OCI-LY1 (cell line): Measurements from ENCODE around the gene TSHZ3.

Experiments used
- H2AFZ ChIP-seq: fragments of 200-600 bp; sonication (generic), shearing (Covaris generic); 2 replicates; pipeline ENCODE4 v1.6.0; 2014; ENCODE audit warnings: antibody characterized with exemption, mild to moderate bottlenecking, low read length
- H3F3A ChIP-seq: fragments of 200-600 bp; sonication (generic), shearing (Covaris generic); 2 replicates; pipeline ENCODE4 v1.6.0; 2014; ENCODE audit warnings: mild to moderate bottlenecking, antibody characterized with exemption, low read length, moderate library complexity; ENCODE audit not compliant: insufficient read depth
- H3K27ac ChIP-seq: fragments of 200-600 bp; sonication (generic); 2 replicates; pipeline ENCODE4 v1.5.1; 2014; ENCODE audit warnings: low read length, mixed run types, mild to moderate bottlenecking, low read depth; ENCODE audit not compliant: poor library complexity, severe bottlenecking
- H3K27me3 ChIP-seq: fragments of 200-600 bp; sonication (generic); 2 replicates; pipeline ENCODE4 v1.6.0; 2014; ENCODE audit warnings: antibody characterized with exemption, mild to moderate bottlenecking, low read length, moderate library complexity; ENCODE audit not compliant: insufficient read depth
- H3K36me3 ChIP-seq: fragments of 200-600 bp; sonication (generic); 2 replicates; pipeline ENCODE4 v1.6.1; 2014; ENCODE audit warnings: mild to moderate bottlenecking, antibody characterized with exemption, low read length, moderate library complexity, mixed read lengths; ENCODE audit not compliant: insufficient read depth
- H3K4me1 ChIP-seq: fragments of 200-600 bp; sonication (generic); 2 replicates; pipeline ENCODE4 v1.5.1; 2014; ENCODE audit warnings: mild to moderate bottlenecking, low read length, moderate library complexity; ENCODE audit not compliant: insufficient read depth, severe bottlenecking
- H3K4me2 ChIP-seq: fragments of 200-600 bp; sonication (generic), shearing (Covaris generic); 2 replicates; pipeline ENCODE4 v1.6.1; 2014; ENCODE audit warnings: low read length
- H3K4me3 ChIP-seq: fragments of 200-600 bp; sonication (generic); 2 replicates; pipeline ENCODE4 v1.5.1; 2014; ENCODE audit warnings: low read length, low read depth, mild to moderate bottlenecking, mixed read lengths; ENCODE audit not compliant: poor library complexity, severe bottlenecking
- H3K79me2 ChIP-seq: fragments of 200-600 bp; shearing (Covaris generic); 2 replicates; pipeline ENCODE4 v1.6.1; 2016; ENCODE audit warnings: mixed run types, low read length, mixed read lengths; ENCODE audit not compliant: insufficient read depth
- H3K9ac ChIP-seq: fragments of 200-600 bp; sonication (generic), shearing (Covaris generic); 2 replicates; pipeline ENCODE4 v1.6.1; 2014; ENCODE audit warnings: mild to moderate bottlenecking, low read length, mixed read lengths
- H3K9me2 ChIP-seq: fragments of 200-600 bp; sonication (generic), shearing (Covaris generic); 2 replicates; pipeline ENCODE4 v1.6.1; 2014; ENCODE audit warnings: low read depth, mild to moderate bottlenecking, low read length, mixed read lengths
- H3K9me3 ChIP-seq: fragments of 200-600 bp; shearing (Covaris generic); 2 replicates; pipeline ENCODE4 v1.6.1; 2014; ENCODE audit warnings: low read length, mixed read lengths
- H4K20me1 ChIP-seq: fragments of 200-600 bp; sonication (generic), shearing (Covaris generic); 2 replicates; pipeline ENCODE4 v1.6.0; 2016; ENCODE audit warnings: mild to moderate bottlenecking, low read length; ENCODE audit not compliant: insufficient read depth
- CTCF ChIP-seq: fragments of 200-600 bp; sonication (generic), shearing (Covaris generic); IDR thresholded peaks from 2 replicates; pipeline ENCODE4 v1.5.1; 2017; ENCODE audit warnings: mild to moderate bottlenecking, antibody characterized with exemption, low read length, moderate library complexity, mixed read lengths
- EZH2 ChIP-seq: fragments of 200-600 bp; sonication (generic), shearing (Covaris generic); IDR thresholded peaks from 2 replicates; pipeline ENCODE4 v1.8.0; 2017; ENCODE audit warnings: borderline replicate concordance, mixed run types, mild to moderate bottlenecking, antibody characterized with exemption, low read length, moderate library complexity, mixed read lengths

TSHZ3 gene

DNA sequence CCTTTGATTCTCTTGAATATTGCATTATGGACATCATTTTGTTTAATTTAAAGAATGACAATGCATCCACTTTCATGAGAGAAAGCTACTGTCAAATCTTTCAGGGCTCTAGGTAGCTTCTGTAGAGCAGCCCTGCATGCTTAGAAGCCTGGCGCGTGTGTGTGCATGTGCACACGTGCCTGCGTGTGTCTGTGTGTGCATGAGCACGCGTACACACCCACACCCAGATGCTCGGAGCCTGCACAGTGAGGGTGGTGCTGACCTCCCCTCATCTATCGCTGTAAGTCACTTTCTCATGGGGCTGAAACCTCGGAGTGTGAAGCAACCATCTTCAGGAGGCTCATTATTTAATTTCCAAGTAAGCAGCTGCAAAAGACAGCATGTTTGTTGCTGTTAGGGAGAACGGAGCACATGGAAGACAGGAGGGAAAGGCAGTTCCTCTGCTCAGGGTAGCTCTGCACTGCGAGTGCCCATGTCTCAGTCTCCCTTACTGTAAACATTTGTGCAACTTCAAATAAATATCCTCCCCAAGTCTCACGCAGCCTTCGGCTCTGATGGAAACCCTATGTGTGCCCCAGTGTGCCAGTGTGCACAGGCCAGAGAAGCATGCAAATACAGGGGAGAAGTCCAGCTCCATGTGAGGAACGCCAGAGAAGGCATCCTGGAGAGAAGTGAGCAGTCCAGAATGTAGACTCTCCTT, 22.8 kb downstream of the TSHZ3 start:
- Histone ChIP-seq H3F3A (no peaks in the 10 kb centered on the region), H2AFZ (no peak overlapping the region), H3K27ac (no peak overlapping the region), H3K9me2 (no peaks in the 10 kb centered on the region), H3K4me3 (no peak overlapping the region), H3K9me3 (no peaks in the 10 kb centered on the region), H3K4me1 (no peaks in the 10 kb centered on the region), H3K4me2 (no peak overlapping the region), H4K20me1 (no peaks in the 10 kb centered on the region), H3K36me3 (no peaks in the 10 kb centered on the region), H3K27me3 (peaks cover 3% of the 10 kb centered on the region; the same call in 1 of the 2 replicates), H3K79me2 (no peaks in the 10 kb centered on the region), H3K9ac (no peak overlapping the region)
- TF ChIP-seq EZH2 = no peak
- no peak for TF ChIP-seq CTCF

DNA sequence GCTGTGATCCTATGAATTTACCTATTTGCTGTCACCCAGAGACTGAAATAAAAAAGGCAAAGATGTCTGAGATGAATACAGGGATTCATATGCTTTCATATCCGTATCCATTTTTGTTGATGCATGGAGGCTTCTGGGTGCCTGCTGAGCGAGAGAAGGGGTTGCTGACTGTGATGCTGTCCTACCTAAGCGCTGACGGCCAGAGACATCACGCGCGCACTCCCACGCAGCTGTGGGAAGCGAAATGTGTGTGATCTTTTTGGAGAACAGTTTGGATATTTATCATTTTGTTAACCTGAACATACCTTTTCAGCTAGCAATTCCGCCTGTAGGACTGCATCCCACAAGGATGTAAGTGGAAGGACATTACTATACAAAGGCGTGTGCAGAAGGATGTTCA, 23.9 kb downstream of the TSHZ3 start:
- Histone ChIP-seq H3K27ac (no peak overlapping the region), H4K20me1 (no peaks in the 10 kb centered on the region), H3K4me2 (no peak overlapping the region), H3K4me1 (no peaks in the 10 kb centered on the region), H3F3A (no peaks in the 10 kb centered on the region), H3K9me3 (no peaks in the 10 kb centered on the region), H3K79me2 (no peaks in the 10 kb centered on the region), H3K9ac (no peak overlapping the region), H3K4me3 (no peak overlapping the region), H3K9me2 (no peaks in the 10 kb centered on the region), H2AFZ (no peak overlapping the region), H3K27me3 (peaks cover 3% of the 10 kb centered on the region; the same call in 1 of the 2 replicates), H3K36me3 (no peaks in the 10 kb centered on the region)
- no peak for TF ChIP-seq CTCF

DNA sequence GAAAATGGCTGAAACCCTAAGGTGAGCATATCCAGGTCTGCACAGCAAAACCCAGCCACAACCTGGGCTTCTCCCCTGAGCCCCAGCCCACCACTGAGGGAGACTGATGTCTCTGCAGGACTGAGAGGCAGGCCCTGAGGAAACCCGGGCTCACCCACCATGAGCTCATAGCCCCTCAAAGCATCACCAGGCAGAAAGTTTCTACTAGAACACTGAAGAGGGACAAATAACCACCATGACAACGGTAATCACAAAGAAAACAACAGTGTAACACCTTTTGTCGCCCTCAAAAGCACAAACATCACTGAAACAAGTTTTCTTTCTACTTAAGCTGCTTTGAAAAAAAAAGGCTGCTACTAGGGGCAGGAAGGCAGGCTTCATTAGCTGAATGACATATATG, 29.8 kb downstream of the TSHZ3 start:
- no peak overlapping the region for H2AFZ ChIP-seq
- H4K20me1 ChIP-seq = no peaks in the 10 kb centered on the region
- peaks cover 3% of the 10 kb centered on the region; the same call in 1 of the 2 replicates for H3K27me3 ChIP-seq
- no peaks in the 10 kb centered on the region for H3K79me2 ChIP-seq
- H3K27ac ChIP-seq = no peak overlapping the region
- no peak overlapping the region for H3K4me2 ChIP-seq
- H3K4me3 ChIP-seq = no peak overlapping the region
- H3K9me2 ChIP-seq = no peaks in the 10 kb centered on the region
- no peak overlapping the region for H3K9ac ChIP-seq
- H3K9me3 ChIP-seq = no peaks in the 10 kb centered on the region
- H3K4me1 ChIP-seq = no peaks in the 10 kb centered on the region
- no peak for TF ChIP-seq EZH2
- TF ChIP-seq CTCF = no peak
- H3K36me3 ChIP-seq = no peaks in the 10 kb centered on the region
- H3F3A ChIP-seq = no peaks in the 10 kb centered on the region
